H1 (cell line): Measurements from ENCODE around the gene PACS1. TPM values are rescaled to one million over a fixed set of nuclear protein-coding genes. Genes with fewer than 3 reads are reported as not detected.

ENCODE experiments used
- CTCF ChIA-PET: fragments of 300-600 bp; sonication (Branson Sonifier 250); formaldehyde crosslinking; loops from one replicate; lab custom pipeline; 2021; ENCODE audit not compliant: partially characterized antibody; lab: Charles Lee
- POLR2A ChIA-PET: fragments of 300-600 bp; sonication (Branson Sonifier 250); formaldehyde crosslinking; loops from one replicate; lab custom pipeline; 2021; ENCODE audit warnings: inconsistent platforms; ENCODE audit not compliant: partially characterized antibody; lab: Charles Lee
- DNase-seq, 2 experiments: peaks; one replicate each; pipeline versions ENCODE4 v3.0.0 to v3.0.0-alpha.2; 2010 to 2022; ENCODE audit warnings: low spot score in 2 of 2, low read depth in 1 of 2, mixed read lengths in 1 of 2
- FAIRE-seq: peaks from 2 replicates; lab custom pipeline; 2011; peaks lifted over from hg19 to GRCh38; lab: Jason Lieb, UNC
- H2AFZ ChIP-seq: 2 replicates; pipeline ENCODE4 v1.8.1; 2012; ENCODE audit warnings: low read length, inconsistent platforms
- H2AK5ac ChIP-seq: 2 replicates; pipeline ENCODE4 v1.6.1; 2013; ENCODE audit warnings: low read depth, low read length
- H2BK120ac ChIP-seq: replicated peaks from 2 replicates; pipeline ENCODE3; 2013; ENCODE audit warnings: low read depth, low read length, inconsistent platforms
- H2BK12ac ChIP-seq: 2 replicates; pipeline ENCODE4 v1.6.1; 2013; ENCODE audit warnings: low read depth, low read length
- H2BK15ac ChIP-seq: 2 replicates; pipeline ENCODE4 v1.6.1; 2013; ENCODE audit warnings: low read length
- H2BK20ac ChIP-seq: 2 replicates; pipeline ENCODE4 v1.6.1; 2013; ENCODE audit warnings: low read length
- H2BK5ac ChIP-seq: 2 replicates; pipeline ENCODE4 v1.6.1; 2013; ENCODE audit warnings: low read depth, low read length
- H3K14ac ChIP-seq: 2 replicates; pipeline ENCODE4 v1.6.1; 2013; ENCODE audit warnings: inconsistent platforms; ENCODE audit not compliant: insufficient read length
- H3K18ac ChIP-seq: 2 replicates; pipeline ENCODE4 v1.6.1; 2013; ENCODE audit warnings: low read length; ENCODE audit errors: extremely low read depth
- H3K23ac ChIP-seq: 2 replicates; pipeline ENCODE4 v1.6.1; 2013; ENCODE audit warnings: inconsistent platforms; ENCODE audit not compliant: insufficient read length
- H3K23me2 ChIP-seq: 2 replicates; pipeline ENCODE4 v1.6.1; 2013; ENCODE audit warnings: low read depth, low read length
- H3K27ac ChIP-seq: 2 replicates; pipeline ENCODE4 v1.6.1; 2011; ENCODE audit warnings: low read depth, low read length, inconsistent platforms
- H3K27me3 ChIP-seq, 4 experiments: replicated peaks in 1 of 4; 1 replicate in 1 of 4; 2 replicates in 3 of 4; pipeline versions ENCODE4 v1.6.1 to v1.8.1; 2011 to 2013; ENCODE audit warnings: low read length in 3 of 4, mild to moderate bottlenecking in 3 of 4, inconsistent platforms in 2 of 4, mixed read lengths in 2 of 4, moderate library complexity in 1 of 4; ENCODE audit not compliant: control insufficient read depth in 3 of 4, insufficient read depth in 3 of 4; ENCODE audit errors: extremely low read depth in 1 of 4
- H3K36me3 ChIP-seq, 4 experiments: 2 replicates each; pipeline versions ENCODE4 v1.6.1 to v1.8.1; 2011 to 2013; ENCODE audit warnings: mild to moderate bottlenecking in 4 of 4, low read length in 3 of 4, moderate library complexity in 2 of 4, control low read depth in 1 of 4, inconsistent platforms in 1 of 4; ENCODE audit not compliant: insufficient read depth in 4 of 4, control insufficient read depth in 2 of 4
- H3K4ac ChIP-seq: replicated peaks from 2 replicates; pipeline ENCODE3; 2013; ENCODE audit warnings: low read length, low read depth, mixed read lengths, inconsistent platforms; ENCODE audit not compliant: insufficient read length
- H3K4me1 ChIP-seq, 4 experiments: replicated peaks in 1 of 4; 1 replicate in 1 of 4; 2 replicates in 3 of 4; pipeline versions ENCODE4 v1.6.1 to v1.8.1; 2011 to 2013; ENCODE audit warnings: low read length in 3 of 4, inconsistent platforms in 2 of 4, mixed read lengths in 1 of 4; ENCODE audit not compliant: insufficient read depth in 4 of 4, control insufficient read depth in 3 of 4
- H3K4me2 ChIP-seq, 2 experiments: 2 replicates each; pipeline versions ENCODE4 v1.6.1 to v1.8.1; 2011 to 2013; ENCODE audit warnings: low read depth in 2 of 2, low read length in 2 of 2, control low read depth in 1 of 2, inconsistent platforms in 1 of 2, mild to moderate bottlenecking in 1 of 2; ENCODE audit not compliant: insufficient read depth in 1 of 2
- H3K4me3 ChIP-seq, 4 experiments: fragments of 200-600, 300-600 bp in 1 of 4; sonication (generic), shearing (Covaris generic), sonication (Bioruptor Twin) in 1 of 4; 2 replicates each; pipeline versions ENCODE4 v1.5.1 to v1.8.1; 2011 to 2016; ENCODE audit warnings: low read length in 4 of 4, low read depth in 3 of 4, control low read depth in 2 of 4, inconsistent platforms in 2 of 4, mild to moderate bottlenecking in 2 of 4, mixed read lengths in 1 of 4, moderate library complexity in 1 of 4; ENCODE audit not compliant: insufficient read depth in 2 of 4; ENCODE audit errors: extremely low read depth in 1 of 4
- H3K56ac ChIP-seq: replicated peaks from 2 replicates; pipeline ENCODE3; 2013; ENCODE audit warnings: low read depth, mild to moderate bottlenecking, mixed read lengths, low read length, inconsistent platforms; ENCODE audit not compliant: insufficient read length
- H3K79me1 ChIP-seq: 2 replicates; pipeline ENCODE4 v1.6.1; 2013; ENCODE audit warnings: low read depth, low read length, control low read depth
- H3K79me2 ChIP-seq, 2 experiments: 2 replicates each; pipeline versions ENCODE4 v1.6.1 to v1.8.1; 2012 to 2013; ENCODE audit warnings: low read length in 2 of 2, mild to moderate bottlenecking in 2 of 2, inconsistent platforms in 1 of 2; ENCODE audit not compliant: insufficient read depth in 2 of 2, control insufficient read depth in 1 of 2
- H3K9ac ChIP-seq, 4 experiments: replicated peaks in 1 of 4; 1 replicate in 1 of 4; 2 replicates in 3 of 4; pipeline versions ENCODE4 v1.6.1 to v1.8.1; 2011 to 2013; ENCODE audit warnings: low read depth in 3 of 4, low read length in 3 of 4, control low read depth in 2 of 4, mild to moderate bottlenecking in 2 of 4, moderate library complexity in 2 of 4, inconsistent platforms in 1 of 4; ENCODE audit errors: extremely low read depth in 1 of 4
- H3K9me3 ChIP-seq, 2 experiments: 2 replicates each; pipeline versions ENCODE4 v1.6.1 to v1.8.1; 2012 to 2013; ENCODE audit warnings: mild to moderate bottlenecking in 2 of 2, moderate library complexity in 2 of 2, control low read depth in 1 of 2, inconsistent platforms in 1 of 2, low read depth in 1 of 2, low read length in 1 of 2, mixed read lengths in 1 of 2; ENCODE audit not compliant: insufficient read depth in 2 of 2
- H4K20me1 ChIP-seq, 2 experiments: replicated peaks in 1 of 2; 2 replicates each; pipeline versions ENCODE3 to v1.8.1; 2011 to 2013; ENCODE audit warnings: inconsistent platforms in 2 of 2, low read length in 2 of 2, mild to moderate bottlenecking in 1 of 2; ENCODE audit not compliant: insufficient read depth in 2 of 2, control insufficient read depth in 1 of 2
- H4K5ac ChIP-seq: 2 replicates; pipeline ENCODE4 v1.6.1; 2013; ENCODE audit warnings: low read length, low read depth, mixed read lengths, inconsistent platforms; ENCODE audit not compliant: insufficient read length
- H4K8ac ChIP-seq: 2 replicates; pipeline ENCODE4 v1.8.0; 2013; ENCODE audit warnings: mild to moderate bottlenecking, moderate library complexity, low read length, inconsistent platforms; ENCODE audit not compliant: insufficient read depth; ENCODE audit errors: extremely low read depth
- H4K91ac ChIP-seq: replicated peaks from 2 replicates; pipeline ENCODE3; 2013; ENCODE audit warnings: low read length, mixed read lengths, inconsistent platforms; ENCODE audit not compliant: insufficient read length
- BRCA1 ChIP-seq: IDR thresholded peaks from 2 replicates; pipeline ENCODE4 v1.6.1; 2012; ENCODE audit warnings: low read depth, low read length, improper control_type of control experiment
- CEBPB ChIP-seq: IDR thresholded peaks from 2 replicates; pipeline ENCODE4 v1.6.1; 2012; ENCODE audit warnings: low read depth, low read length
- EP300 ChIP-seq, 2 experiments: IDR thresholded peaks; 1 replicate in 1 of 2; 2 replicates in 1 of 2; pipeline ENCODE4 v1.6.1; 2011 to 2012; ENCODE audit warnings: low read depth in 2 of 2, low read length in 2 of 2, mild to moderate bottlenecking in 2 of 2, borderline replicate concordance in 1 of 2, inconsistent platforms in 1 of 2, moderate library complexity in 1 of 2
- FOSL1 ChIP-seq: IDR thresholded peaks from 2 replicates; pipeline ENCODE4 v1.6.1; 2011; ENCODE audit warnings: mild to moderate bottlenecking, low read depth, low read length, moderate library complexity; ENCODE audit not compliant: insufficient read depth
- NRF1 ChIP-seq: IDR thresholded peaks from 2 replicates; pipeline ENCODE4 v1.6.1; 2011; ENCODE audit warnings: mild to moderate bottlenecking, low read depth, low read length, improper control_type of control experiment
- SAP30 ChIP-seq: fragments of 300-600 bp; sonication (generic); IDR thresholded peaks from 2 replicates; pipeline ENCODE4 v1.7.1; 2012; ENCODE audit warnings: low read length, moderate library complexity, mild to moderate bottlenecking, inconsistent platforms; ENCODE audit not compliant: insufficient read depth, insufficient replicate concordance
- SIN3A ChIP-seq, 2 experiments: IDR thresholded peaks in 1 of 2; conservative IDR thresholded peaks in 1 of 2; 2 replicates each; pipeline ENCODE4 v1.6.1; 2011 to 2012; ENCODE audit warnings: low read length in 2 of 2, improper control_type of control experiment in 1 of 2, low read depth in 1 of 2, mild to moderate bottlenecking in 1 of 2
- SIRT6 ChIP-seq: IDR thresholded peaks from one replicate; pipeline ENCODE4 v1.7.1; 2012; ENCODE audit warnings: low read length, inconsistent platforms
- SP1 ChIP-seq: IDR thresholded peaks from 2 replicates; pipeline ENCODE4 v1.6.1; 2011; ENCODE audit warnings: low read depth, low read length
- TAF1 ChIP-seq: IDR thresholded peaks from 2 replicates; pipeline ENCODE4 v1.6.1; 2011; ENCODE audit warnings: mild to moderate bottlenecking, low read depth, low read length
- TBP ChIP-seq: IDR thresholded peaks from 2 replicates; pipeline ENCODE4 v1.6.1; 2011; ENCODE audit warnings: low read depth, low read length, improper control_type of control experiment
- TEAD4 ChIP-seq: IDR thresholded peaks from 2 replicates; pipeline ENCODE4 v1.6.1; 2012; ENCODE audit warnings: low read depth, low read length, inconsistent platforms, mixed read lengths
- ZNF274 ChIP-seq: IDR thresholded peaks from 2 replicates; pipeline ENCODE4 v1.7.0; 2012; ENCODE audit warnings: low read length, borderline replicate concordance; ENCODE audit errors: extremely low read depth
- WGBS, 2 experiments: shearing (Covaris generic) in 1 of 2; methylation state at CpG; one replicate each; pipeline versions ENCODE4 v1.1.6 to v1.1.7; 2013 to 2015; ENCODE audit warnings: low lambda C conversion rate in 2 of 2, mixed read lengths in 2 of 2, inconsistent platforms in 1 of 2, low coverage in 1 of 2, missing lambda C conversion rate in 1 of 2; ENCODE audit not compliant: insufficient replicate concordance in 2 of 2, insufficient coverage in 1 of 2, insufficient read length in 1 of 2; ENCODE audit errors: extremely low coverage in 1 of 2, missing lambda C conversion rate in 1 of 2; 5-methylcytosine and 5-hydroxymethylcytosine counted together
- polyA plus RNA-seq, 7 experiments: library from polyadenylated mRNA; depleted of rRNA in 3 of 7; stranded (reverse) in 5 of 7; unstranded in 2 of 7; fragments of >200 nt in 5 of 7; fragments of 200-250 nt in 2 of 7; gene quantifications; 1 replicate in 5 of 7; 2 replicates in 1 of 7; 4 replicates in 1 of 7; pipeline versions ENCODE4 v1.2.1 to v1.2.3, GENCODE V29; 2011 to 2013; ENCODE audit warnings: missing spikeins in 2 of 7, mixed read lengths in 2 of 7
- total RNA-seq: library from RNA; stranded (reverse); fragmentation: NEBNext Ultra II Directional; extraction: Animal tissue kit (Norgen Biotek cat#: 25700); gene quantifications from 2 replicates; pipeline ENCODE4 v1.2.1, GENCODE V29; 2021
- TF ChIP-seq, protein P1 (sequence below): IDR thresholded peaks from 2 replicates; pipeline ENCODE4 v1.6.1; 2011; ENCODE audit warnings: low read depth, mild to moderate bottlenecking, low read length; ENCODE audit not compliant: insufficient read depth

The PACS1 gene
- total and polyA plus RNA-seq, 2 of the 8 experiments (the other 6 are each of a cell fraction or from before 2014, with no cell fraction given) = 11.5 to 36.0 TPM

GRCh38 chr11:66235141-66235540, 165.1 kb downstream of the PACS1 start:
- Histone ChIP-seq H2AFZ (no peak overlapping the region), H4K91ac (no peak overlapping the region), H4K5ac (no peak overlapping the region), H3K79me1 (no peaks in the 10 kb centered on the region), H4K8ac (no peak overlapping the region), H3K4ac (no peak overlapping the region), H3K18ac (no peak overlapping the region), H4K20me1 (no peaks in the 10 kb centered on the region), H3K27me3 (no peaks in the 10 kb centered on the region), H3K4me1 (peaks cover 0 to 2% (median 0%) of the 10 kb centered on the region in 4 experiments; a peak in 3 of 7 replicates), H3K56ac (no peak overlapping the region), H2BK20ac (no peak overlapping the region), H2BK5ac (no peak overlapping the region), H3K9me3 (no peaks in the 10 kb centered on the region), H2BK15ac (no peak overlapping the region), H3K14ac (no peak overlapping the region), H3K79me2 (no peaks in the 10 kb centered on the region), H3K23ac (no peak overlapping the region), H3K23me2 (no peaks in the 10 kb centered on the region), H3K4me2 (no peak overlapping the region), H3K36me3 (peaks cover 0 to 13% (median 2%) of the 10 kb centered on the region in 4 experiments; a peak in 3 of 8 replicates), H2BK120ac (no peak overlapping the region), H3K4me3 (no peak overlapping the region), H2BK12ac (no peak overlapping the region), H3K27ac (no peak overlapping the region), H2AK5ac (no peak overlapping the region), H3K9ac (no peak overlapping the region; a peak in 1 of 7 replicates)
- POLR2A ChIA-PET = interaction anchor here (0.6 to 0.9 kb wide), 2 partner anchors 12 to 983 kb away, joined by 3 to 4 read pairs; no protein-coding TSS in a partner anchor
- FAIRE-seq (no peak), DNase-seq (no peak)
- 90% methylated on average over 11 of the region's 11 CpGs; no CpG with 5 or more reads in 1 of the 2 experiments for WGBS, 2 experiments
- CTCF ChIA-PET = interaction anchor here (0.6 to 12.4 kb wide), 5 partner anchors 8 to 94 kb away, joined by 3 to 123 read pairs (median 4); no protein-coding TSS in a partner anchor
- TF ChIP-seq ZNF274 (no peak), SIRT6 (no peak), BRCA1 (no peak), SP1 (no peak), EP300 (IDR thresholded peaks at IDR 0.05; ENCODE audit: borderline replicate concordance in 1 of 2, low read depth in 2 of 2, low read length in 2 of 2) (no peak), TAF1 (no peak), SIN3A (conservative IDR thresholded peaks at IDR 0.05 in 1 of 2, IDR thresholded peaks at IDR 0.05 in 1 of 2; ENCODE audit: low read depth in 1 of 2, low read length in 2 of 2) (no peak), NRF1 (no peak), FOSL1 (no peak), TEAD4 (no peak), TBP (no peak), SAP30 (no peak), CEBPB (no peak)
- TF ChIP-seq, protein P1, sequence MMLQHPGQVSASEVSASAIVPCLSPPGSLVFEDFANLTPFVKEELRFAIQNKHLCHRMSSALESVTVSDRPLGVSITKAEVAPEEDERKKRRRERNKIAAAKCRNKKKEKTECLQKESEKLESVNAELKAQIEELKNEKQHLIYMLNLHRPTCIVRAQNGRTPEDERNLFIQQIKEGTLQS = no peak
